ENCODE results near the gene STAT5A.

DNA sequence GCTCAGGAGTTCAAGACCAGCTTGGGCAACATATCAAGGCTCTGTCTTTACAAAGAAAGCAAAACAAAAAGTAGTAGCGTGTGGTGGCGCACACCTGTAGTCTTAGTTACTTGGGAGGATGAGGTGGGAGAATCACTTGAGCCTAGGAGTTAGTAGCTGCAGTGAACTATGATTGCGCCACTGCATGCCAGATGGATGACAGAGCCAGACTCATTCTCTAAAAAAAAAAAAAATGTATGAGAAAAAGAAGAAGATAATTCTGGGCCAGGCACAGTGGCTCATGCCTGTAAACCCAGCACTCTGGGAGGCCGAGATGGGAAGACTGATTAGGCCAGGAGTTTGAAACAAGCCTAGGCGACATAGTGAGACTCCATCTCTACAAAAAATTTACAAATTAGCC lies 40.6 kb upstream of the STAT5A start:
- TF ChIP-seq, protein P1, sequence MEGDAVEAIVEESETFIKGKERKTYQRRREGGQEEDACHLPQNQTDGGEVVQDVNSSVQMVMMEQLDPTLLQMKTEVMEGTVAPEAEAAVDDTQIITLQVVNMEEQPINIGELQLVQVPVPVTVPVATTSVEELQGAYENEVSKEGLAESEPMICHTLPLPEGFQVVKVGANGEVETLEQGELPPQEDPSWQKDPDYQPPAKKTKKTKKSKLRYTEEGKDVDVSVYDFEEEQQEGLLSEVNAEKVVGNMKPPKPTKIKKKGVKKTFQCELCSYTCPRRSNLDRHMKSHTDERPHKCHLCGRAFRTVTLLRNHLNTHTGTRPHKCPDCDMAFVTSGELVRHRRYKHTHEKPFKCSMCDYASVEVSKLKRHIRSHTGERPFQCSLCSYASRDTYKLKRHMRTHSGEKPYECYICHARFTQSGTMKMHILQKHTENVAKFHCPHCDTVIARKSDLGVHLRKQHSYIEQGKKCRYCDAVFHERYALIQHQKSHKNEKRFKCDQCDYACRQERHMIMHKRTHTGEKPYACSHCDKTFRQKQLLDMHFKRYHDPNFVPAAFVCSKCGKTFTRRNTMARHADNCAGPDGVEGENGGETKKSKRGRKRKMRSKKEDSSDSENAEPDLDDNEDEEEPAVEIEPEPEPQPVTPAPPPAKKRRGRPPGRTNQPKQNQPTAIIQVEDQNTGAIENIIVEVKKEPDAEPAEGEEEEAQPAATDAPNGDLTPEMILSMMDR (IDR thresholded peaks at IDR 0.05), result no peak
- no peak for TF ChIP-seq POLR2A (IDR thresholded peaks at IDR 0.05)

Measured in breast epithelium (tissue), 3 donors.